Esophagus muscularis mucosa (tissue), 4 donors: ENCODE results near the gene OSGIN1. TPM values are rescaled to one million over a fixed set of nuclear protein-coding genes. Genes with fewer than 3 reads are reported as not detected.

Source experiments
- DNase-seq: peaks from one replicate; pipeline ENCODE4 v3.0.0-alpha.2; 2017; ENCODE audit errors: extremely low spot score
- H3K27ac ChIP-seq, 4 donors: fragments of 200-600 bp; sonication (generic); replicated peaks in 1 of 4; 1 replicate in 3 of 4; 2 replicates in 1 of 4; pipeline ENCODE4 v1.5.1; 2016 to 2019; ENCODE audit warnings: mild to moderate bottlenecking in 1 of 4
- H3K27me3 ChIP-seq, 4 donors: fragments of 200-600 bp; sonication (generic); one replicate each; pipeline versions ENCODE4 v1.5.1 to v1.6.0; 2016 to 2019
- H3K36me3 ChIP-seq, 4 donors: fragments of 200-600 bp; sonication (generic); one replicate each; pipeline ENCODE4 v1.5.1; 2016 to 2019
- H3K4me1 ChIP-seq, 4 donors: fragments of 200-600 bp; sonication (generic); one replicate each; pipeline ENCODE4 v1.5.1; 2016 to 2019
- H3K4me3 ChIP-seq, 4 donors: fragments of 200-600 bp; sonication (generic); 1 replicate in 2 of 4; 2 replicates in 2 of 4; pipeline ENCODE4 v1.5.1; 2016 to 2019; ENCODE audit warnings: mild to moderate bottlenecking in 4 of 4, moderate library complexity in 1 of 4
- H3K9me3 ChIP-seq, 4 donors: fragments of 200-600 bp; sonication (generic); 1 replicate in 3 of 4; 2 replicates in 1 of 4; pipeline ENCODE4 v1.5.1; 2016 to 2019
- CTCF ChIP-seq, 3 experiments: fragments of 200-600 bp in 2 of 3; fragments of 450-650 bp in 1 of 3; sonication (generic) in 2 of 3; IDR thresholded peaks; one replicate each; pipeline ENCODE4 v1.5.1; 2017 to 2019; ENCODE audit warnings: antibody characterized with exemption in 3 of 3, mild to moderate bottlenecking in 2 of 3, moderate library complexity in 1 of 3
- EP300 ChIP-seq: sonication (generic); formaldehyde crosslinking; IDR thresholded peaks from one replicate; pipeline ENCODE4 v1.6.1; 2017; ENCODE audit warnings: antibody characterized with exemption
- POLR2A ChIP-seq: fragments of 450-650 bp; IDR thresholded peaks from one replicate; pipeline ENCODE4 v1.6.1; 2017; ENCODE audit warnings: antibody characterized with exemption, moderate library complexity, mild to moderate bottlenecking, low read depth
- POLR2AphosphoS5 ChIP-seq, 2 donors: sonication (generic); formaldehyde crosslinking; IDR thresholded peaks; one replicate each; pipeline ENCODE4 v1.6.1; 2017; ENCODE audit warnings: antibody characterized with exemption in 2 of 2
- WGBS: methylation state at CpG from one replicate; pipeline ENCODE4 v1.1.5; 2018; 5-methylcytosine and 5-hydroxymethylcytosine counted together
- intact Hi-C: fragments of 100-400 bp; cut with DNase I; formaldehyde crosslinking; loops from one replicate; pipeline ENCODE4 v1.15.1; 2023
- total RNA-seq, 4 donors: library from RNA; depleted of rRNA; stranded (reverse); fragments of >200 nt; gene quantifications; one replicate each; pipeline versions ENCODE4 v1.1.0 to v1.2.1, GENCODE V29; 2016

Gene OSGIN1
- total RNA-seq, 4 donors from 2014 or later = 7.1 to 17.6 (median 13.8) TPM

DNA sequence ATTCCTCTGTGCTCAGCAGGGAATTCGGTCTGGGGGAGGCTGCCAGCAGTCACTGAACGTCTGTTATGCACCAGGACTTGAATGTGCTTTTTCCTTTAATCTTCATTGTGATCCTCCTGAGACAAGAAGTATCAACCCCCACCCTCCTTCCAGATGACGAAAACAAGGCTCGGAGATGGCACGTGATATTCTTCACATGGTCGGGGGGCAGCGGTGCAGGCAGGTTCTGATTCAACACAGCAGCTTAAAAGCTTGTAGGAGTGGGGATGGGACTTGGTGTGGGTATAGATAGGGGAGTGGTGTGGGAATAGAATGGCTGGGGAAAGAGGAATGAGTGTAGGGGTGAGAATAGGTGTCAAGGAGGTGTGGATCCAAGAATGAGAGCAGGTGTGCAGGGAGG lies 21.4 kb downstream of the OSGIN1 start:
- WGBS = 50% methylated on average over 7 of the region's 7 CpGs
- Histone ChIP-seq H3K27me3 (peaks cover 0 to 9% (median 0%) of the 10 kb centered on the region in 4 donors), H3K4me3 (no peak overlapping the region), H3K27ac (no peak overlapping the region), H3K36me3 (no peaks in the 10 kb centered on the region), H3K4me1 (no peaks in the 10 kb centered on the region), H3K9me3 (peaks cover 0 to 11% (median 3%) of the 10 kb centered on the region in 4 donors)
- no peak for DNase-seq
- intact Hi-C loops = no loop called here
- TF ChIP-seq POLR2AphosphoS5 (IDR thresholded peaks at IDR 0.05) = no peak
- TF ChIP-seq CTCF (IDR thresholded peaks at IDR 0.05) = no peak
- TF ChIP-seq EP300 = no peak
- no peak for TF ChIP-seq POLR2A

DNA sequence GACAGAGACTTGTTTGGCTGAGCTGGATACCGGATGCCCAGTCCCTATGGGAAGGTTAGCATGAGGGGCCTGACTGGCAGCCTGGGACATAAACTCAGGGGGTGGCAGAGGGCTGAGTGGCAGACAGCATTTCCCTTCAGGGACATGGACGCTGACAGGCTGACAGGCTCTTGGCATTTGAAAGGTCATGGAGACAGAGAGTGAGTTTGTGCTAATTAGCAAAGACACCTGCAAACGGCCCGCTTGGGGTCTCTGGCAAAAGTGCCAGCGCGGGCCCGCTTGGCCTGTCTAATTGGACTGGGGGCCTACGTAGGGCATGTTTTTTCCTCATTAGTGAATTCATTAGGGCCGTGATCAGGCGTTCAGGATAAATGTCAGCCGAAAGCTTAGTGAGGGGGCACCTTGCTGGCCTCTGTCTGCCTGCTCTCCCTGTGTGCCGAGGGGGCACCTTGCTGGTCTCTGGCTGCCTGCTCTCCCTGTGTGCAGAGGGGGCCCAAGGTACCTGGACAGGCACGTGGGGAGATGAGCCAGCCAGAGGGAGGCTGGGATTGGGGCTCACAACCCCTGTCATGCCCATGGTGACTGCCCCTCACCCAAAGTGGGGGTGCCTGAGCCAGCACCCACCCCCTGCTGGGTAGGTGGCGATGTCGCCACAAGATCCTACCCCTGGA lies 22.7 kb downstream of the OSGIN1 start:
- no peak for DNase-seq
- H3K27ac ChIP-seq = no peak overlapping the region
- no peak overlapping the region for H3K4me3 ChIP-seq
- H3K36me3 ChIP-seq = no peaks in the 10 kb centered on the region
- peaks cover 0 to 11% (median 3%) of the 10 kb centered on the region in 4 donors for H3K9me3 ChIP-seq
- no peaks in the 10 kb centered on the region for H3K4me1 ChIP-seq
- WGBS = 75% methylated on average over 9 of the region's 15 CpGs
- no peaks in the 10 kb centered on the region for H3K27me3 ChIP-seq
- no peak for TF ChIP-seq POLR2A
- no peak for TF ChIP-seq CTCF (IDR thresholded peaks at IDR 0.05)
- no peak for TF ChIP-seq EP300
- TF ChIP-seq POLR2AphosphoS5 (IDR thresholded peaks at IDR 0.05) = no peak
- intact Hi-C loops = no loop called here

GRCh38 chr16:83977056-83977815 lies 24.2 kb downstream of the OSGIN1 start:
- H3K9me3 ChIP-seq = peaks cover 0 to 11% (median 3%) of the 10 kb centered on the region in 4 donors
- TF ChIP-seq POLR2AphosphoS5 (IDR thresholded peaks at IDR 0.05) = no peak
- TF ChIP-seq POLR2A = no peak
- TF ChIP-seq CTCF (IDR thresholded peaks at IDR 0.05) = no peak
- TF ChIP-seq EP300 = no peak
- intact Hi-C loops = no loop called here
- H3K27me3 ChIP-seq = no peaks in the 10 kb centered on the region
- H3K4me1 ChIP-seq = no peaks in the 10 kb centered on the region
- H3K36me3 ChIP-seq = no peaks in the 10 kb centered on the region
- no peak overlapping the region for H3K4me3 ChIP-seq
- H3K27ac ChIP-seq = no peak overlapping the region
- DNase-seq = no peak
- 94% methylated on average over 6 of the region's 6 CpGs for WGBS

- intact Hi-C loops = no loop called here
- H3K36me3 ChIP-seq = no peaks in the 10 kb centered on the region
- TF ChIP-seq CTCF (IDR thresholded peaks at IDR 0.05) = no peak
- no peak for TF ChIP-seq POLR2A
- no peak for TF ChIP-seq EP300
- no peak for TF ChIP-seq POLR2AphosphoS5 (IDR thresholded peaks at IDR 0.05)
- no peaks in the 10 kb centered on the region for H3K27me3 ChIP-seq
- 92% methylated on average over 5 of the region's 5 CpGs for WGBS
- H3K27ac ChIP-seq = no peak overlapping the region
- H3K4me3 ChIP-seq = no peak overlapping the region
- peaks cover 0 to 11% (median 3%) of the 10 kb centered on the region in 4 donors for H3K9me3 ChIP-seq
- no peaks in the 10 kb centered on the region for H3K4me1 ChIP-seq
- no peak for DNase-seq
Measured at GRCh38 chr16:83978401-83978904, 25.4 kb downstream of the OSGIN1 start.
